Measurements from ENCODE around the gene HBA2. TPM values are rescaled to one million over a fixed set of nuclear protein-coding genes. Genes with fewer than 3 reads are reported as not detected.
"Not testable (repeated sequence)": the region's sequence is repeated elsewhere in the genome, so short reads cannot be mapped to it uniquely, and the experiment has no call there.

The HBA2 gene
- total RNA-seq, 1 donor from 2014 or later: not detected

DNA sequence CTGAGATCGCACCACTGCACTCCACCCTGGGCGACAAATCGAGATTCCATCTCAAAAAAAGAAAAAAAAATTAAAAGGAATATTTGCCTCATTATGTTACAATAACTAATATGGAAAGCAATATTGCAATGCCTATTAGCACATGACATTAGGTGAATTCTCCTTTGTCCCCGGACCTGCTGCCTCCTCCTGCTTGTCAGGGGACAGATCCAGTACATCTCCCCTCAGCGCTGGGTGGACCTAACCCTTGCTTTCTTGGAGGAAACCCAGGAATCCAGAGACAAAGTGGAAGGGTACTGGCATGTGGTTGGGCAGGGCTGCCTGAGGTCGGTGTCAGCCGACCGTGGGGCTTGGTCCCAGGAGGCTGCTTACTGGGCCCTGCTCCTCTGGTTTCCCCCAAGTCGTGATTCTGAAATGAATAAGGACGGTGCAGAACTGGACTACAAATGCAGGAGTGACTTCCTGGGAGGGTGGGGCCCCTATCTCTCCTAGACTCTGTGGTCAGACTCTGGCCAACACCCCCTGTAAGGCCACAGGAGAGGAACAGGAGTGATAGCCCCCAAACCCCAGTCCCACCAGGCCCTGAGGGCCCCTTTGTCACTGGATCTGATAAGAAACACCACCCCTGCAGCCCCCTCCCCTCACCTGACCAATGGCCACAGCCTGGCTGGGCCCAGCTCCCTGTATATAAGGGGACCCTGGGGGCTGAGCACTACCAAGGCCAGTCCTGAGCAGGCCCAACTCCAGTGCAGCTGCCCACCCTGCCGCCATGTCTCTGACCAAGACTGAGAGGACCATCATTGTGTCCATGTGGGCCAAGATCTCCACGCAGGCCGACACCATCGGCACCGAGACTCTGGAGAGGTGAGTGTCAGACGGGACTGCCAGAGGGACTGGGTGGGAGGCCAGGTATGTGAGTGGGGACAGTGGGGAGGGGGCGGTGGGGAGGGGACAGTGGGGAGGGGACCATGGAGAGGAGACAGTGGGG lies 20.2 kb upstream of the HBA2 start, which contains the start of gene HBZ:
TSS of gene HBZ (plus strand) at position 504 of the 988 bp plus-strand sequence. CDS start at position 770, 266 bp downstream.
- Mint-ChIP-seq H3K36me3 (ENCODE audit: unreplicated experiment) (no peaks in the 10 kb centered on the region), H3K9me3 (ENCODE audit: unreplicated experiment) (peaks cover 4% of the 10 kb centered on the region), H3K27me3 (ENCODE audit: unreplicated experiment) (peaks cover 6% of the 10 kb centered on the region), H3K4me3 (ENCODE audit: unreplicated experiment) (no peak within 1 kb of the TSS), H3K4me1 (ENCODE audit: low read depth, unreplicated experiment) (peaks cover 4% of the 10 kb centered on the region), H3K27ac (ENCODE audit: unreplicated experiment) (no peak within 1 kb of the TSS)
- DNase-seq: no peak
- TF ChIP-seq, protein P1, sequence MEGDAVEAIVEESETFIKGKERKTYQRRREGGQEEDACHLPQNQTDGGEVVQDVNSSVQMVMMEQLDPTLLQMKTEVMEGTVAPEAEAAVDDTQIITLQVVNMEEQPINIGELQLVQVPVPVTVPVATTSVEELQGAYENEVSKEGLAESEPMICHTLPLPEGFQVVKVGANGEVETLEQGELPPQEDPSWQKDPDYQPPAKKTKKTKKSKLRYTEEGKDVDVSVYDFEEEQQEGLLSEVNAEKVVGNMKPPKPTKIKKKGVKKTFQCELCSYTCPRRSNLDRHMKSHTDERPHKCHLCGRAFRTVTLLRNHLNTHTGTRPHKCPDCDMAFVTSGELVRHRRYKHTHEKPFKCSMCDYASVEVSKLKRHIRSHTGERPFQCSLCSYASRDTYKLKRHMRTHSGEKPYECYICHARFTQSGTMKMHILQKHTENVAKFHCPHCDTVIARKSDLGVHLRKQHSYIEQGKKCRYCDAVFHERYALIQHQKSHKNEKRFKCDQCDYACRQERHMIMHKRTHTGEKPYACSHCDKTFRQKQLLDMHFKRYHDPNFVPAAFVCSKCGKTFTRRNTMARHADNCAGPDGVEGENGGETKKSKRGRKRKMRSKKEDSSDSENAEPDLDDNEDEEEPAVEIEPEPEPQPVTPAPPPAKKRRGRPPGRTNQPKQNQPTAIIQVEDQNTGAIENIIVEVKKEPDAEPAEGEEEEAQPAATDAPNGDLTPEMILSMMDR (IDR thresholded peaks at IDR 0.05; ENCODE audit: partially characterized antibody, unreplicated experiment): no peak

- not testable (repeated sequence) for H3K4me3 Mint-ChIP-seq (ENCODE audit: unreplicated experiment); H3K27me3 Mint-ChIP-seq (ENCODE audit: unreplicated experiment); H3K4me1 Mint-ChIP-seq (ENCODE audit: low read depth, unreplicated experiment); H3K9me3 Mint-ChIP-seq (ENCODE audit: unreplicated experiment); H3K36me3 Mint-ChIP-seq (ENCODE audit: unreplicated experiment); DNase-seq; H3K27ac Mint-ChIP-seq (ENCODE audit: unreplicated experiment)
Observed at GRCh38 chr16:153129-153521, 19.6 kb upstream of the HBA2 start.

DNA sequence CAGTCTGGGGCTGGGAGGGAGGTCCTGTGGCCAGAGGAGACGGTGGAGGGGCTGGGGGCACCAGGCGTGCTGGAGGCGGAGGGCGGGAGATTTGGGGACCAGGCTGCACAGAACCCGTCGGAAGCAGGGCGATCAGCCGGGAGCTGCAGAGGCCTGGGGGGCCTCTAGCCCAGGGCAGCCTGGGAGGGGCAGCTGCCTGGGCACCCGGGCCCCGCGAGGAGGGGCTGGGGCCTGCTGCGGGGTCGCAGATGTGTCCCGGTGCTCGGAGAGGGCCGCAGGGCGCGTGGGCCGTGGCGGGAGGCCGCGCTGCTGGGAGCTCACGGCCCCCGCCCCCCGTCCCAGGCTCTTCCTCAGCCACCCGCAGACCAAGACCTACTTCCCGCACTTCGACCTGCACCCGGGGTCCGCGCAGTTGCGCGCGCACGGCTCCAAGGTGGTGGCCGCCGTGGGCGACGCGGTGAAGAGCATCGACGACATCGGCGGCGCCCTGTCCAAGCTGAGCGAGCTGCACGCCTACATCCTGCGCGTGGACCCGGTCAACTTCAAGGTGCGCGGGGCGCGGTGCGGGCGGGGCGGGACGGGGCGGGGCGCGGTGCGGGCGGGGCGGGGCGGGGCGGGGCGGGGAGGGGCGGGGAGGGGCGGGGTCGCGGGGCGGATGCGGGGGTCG lies 19.0 kb upstream of the HBA2 start:
- H3K9me3 Mint-ChIP-seq (ENCODE audit: unreplicated experiment); DNase-seq; H3K4me3 Mint-ChIP-seq (ENCODE audit: unreplicated experiment); H3K36me3 Mint-ChIP-seq (ENCODE audit: unreplicated experiment); H3K27me3 Mint-ChIP-seq (ENCODE audit: unreplicated experiment); H3K4me1 Mint-ChIP-seq (ENCODE audit: low read depth, unreplicated experiment); H3K27ac Mint-ChIP-seq (ENCODE audit: unreplicated experiment): not testable (repeated sequence)

GRCh38 chr16:154217-155030 lies 18.3 kb upstream of the HBA2 start:
- Mint-ChIP-seq H3K9me3 (ENCODE audit: unreplicated experiment) (peaks cover 9% of the 10 kb centered on the region), H3K36me3 (ENCODE audit: unreplicated experiment) (no peaks in the 10 kb centered on the region), H3K4me1 (ENCODE audit: low read depth, unreplicated experiment) (peaks cover 9% of the 10 kb centered on the region), H3K27me3 (ENCODE audit: unreplicated experiment) (peaks cover 11% of the 10 kb centered on the region), H3K27ac (ENCODE audit: unreplicated experiment) (peak overlapping the region; percentile 57), H3K4me3 (ENCODE audit: unreplicated experiment) (peak overlapping the region; percentile 90)
- DNase-seq: no peak
- TF ChIP-seq, protein P1 (IDR thresholded peaks at IDR 0.05; ENCODE audit: partially characterized antibody, unreplicated experiment): no peak

DNA sequence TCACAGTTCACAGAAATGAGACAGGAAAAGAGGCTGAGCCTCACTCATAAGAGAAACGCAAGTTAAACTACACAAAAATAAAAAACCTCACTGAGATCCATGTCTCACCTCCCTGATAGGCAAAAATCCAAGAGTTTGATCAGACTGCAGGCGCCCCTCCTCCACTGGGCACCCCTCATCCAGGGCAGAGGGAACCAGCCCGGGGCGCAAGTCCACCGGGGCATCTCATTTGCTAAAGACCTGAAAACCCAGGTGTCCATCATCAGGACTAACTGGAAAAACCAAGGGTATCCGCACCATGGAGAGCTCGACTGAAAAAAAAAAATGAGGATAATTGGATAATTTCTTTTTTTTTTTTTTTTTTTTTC lies 17.7 kb upstream of the HBA2 start:
- H3K27me3 Mint-ChIP-seq (ENCODE audit: unreplicated experiment): peaks cover 13% of the 10 kb centered on the region
- no peaks in the 10 kb centered on the region for H3K36me3 Mint-ChIP-seq (ENCODE audit: unreplicated experiment)
- H3K27ac Mint-ChIP-seq (ENCODE audit: unreplicated experiment): peak overlapping the region; percentile 57
- H3K9me3 Mint-ChIP-seq (ENCODE audit: unreplicated experiment): peaks cover 11% of the 10 kb centered on the region
- peaks cover 10% of the 10 kb centered on the region for H3K4me1 Mint-ChIP-seq (ENCODE audit: low read depth, unreplicated experiment)
- no peak for DNase-seq
- TF ChIP-seq, protein P1 (IDR thresholded peaks at IDR 0.05; ENCODE audit: partially characterized antibody, unreplicated experiment): no peak
- peak overlapping the region; percentile 90 for H3K4me3 Mint-ChIP-seq (ENCODE audit: unreplicated experiment)
